ENCODE data around the gene LSP1.

- TF ChIP-seq CTCF (IDR thresholded peaks at IDR 0.05; ENCODE audit: low read depth, low read length) (no peak), POLR2A (IDR thresholded peaks at IDR 0.05; ENCODE audit: extremely low read depth, insufficient read length) (no peak)
These were observed 9.8 kb upstream of the LSP1 start for GRCh38 chr11:1843098-1843473.

Data from NB4 (cell line).